SU-DHL-6 (cell line): ENCODE measurements around the gene DCDC2.

Experiments used
- H2AFZ ChIP-seq: fragments of 200-600 bp; sonication (generic); 2 replicates; pipeline ENCODE4 v1.6.1; 2014; ENCODE audit warnings: low read depth, mild to moderate bottlenecking, moderate library complexity, mixed read lengths, antibody characterized with exemption, low read length; ENCODE audit not compliant: severe bottlenecking
- H3F3A ChIP-seq: fragments of 200-600 bp; shearing (Covaris generic); 2 replicates; pipeline ENCODE4 v1.6.0; 2016; ENCODE audit warnings: antibody characterized with exemption, mild to moderate bottlenecking; ENCODE audit not compliant: insufficient read depth
- H3K27ac ChIP-seq: fragments of 200-600 bp; sonication (generic); 2 replicates; pipeline ENCODE4 v1.5.1; 2016; ENCODE audit warnings: low read depth, mild to moderate bottlenecking, low read length, moderate library complexity, mixed read lengths
- H3K27me3 ChIP-seq: fragments of 200-600 bp; sonication (generic), shearing (Covaris generic); 2 replicates; pipeline ENCODE4 v1.6.0; 2014; ENCODE audit warnings: mild to moderate bottlenecking, low read length
- H3K36me3 ChIP-seq: fragments of 200-600 bp; sonication (generic); 2 replicates; pipeline ENCODE4 v1.6.1; 2014; ENCODE audit warnings: mild to moderate bottlenecking, low read length, mixed read lengths
- H3K4me2 ChIP-seq: fragments of 300-600, 200-600 bp; shearing (Covaris generic), sonication (generic); 2 replicates; pipeline ENCODE4 v1.6.0; 2014; ENCODE audit warnings: low read length, low read depth, mild to moderate bottlenecking; ENCODE audit not compliant: poor library complexity, severe bottlenecking
- H3K4me3 ChIP-seq: fragments of 200-600 bp; sonication (generic); 2 replicates; pipeline ENCODE4 v1.5.1; 2014; ENCODE audit warnings: antibody characterized with exemption, low read length, mild to moderate bottlenecking, mixed read lengths; ENCODE audit not compliant: insufficient read depth, poor library complexity, severe bottlenecking
- H3K79me2 ChIP-seq: fragments of 200-600 bp; sonication (generic); 2 replicates; pipeline ENCODE4 v1.6.1; 2014; ENCODE audit warnings: mild to moderate bottlenecking, low read length, moderate library complexity; ENCODE audit not compliant: insufficient read depth
- H3K9ac ChIP-seq: fragments of 200-600 bp; sonication (generic); 2 replicates; pipeline ENCODE4 v1.7.0; 2014; ENCODE audit warnings: mild to moderate bottlenecking, low read length
- H3K9me2 ChIP-seq: fragments of 200-600 bp; sonication (generic); replicated peaks from 2 replicates; pipeline ENCODE4 v1.6.1; 2014; ENCODE audit warnings: low read length; ENCODE audit not compliant: insufficient read depth
- H3K9me3 ChIP-seq: fragments of 200-600 bp; sonication (generic); 2 replicates; pipeline ENCODE4 v1.6.1; 2014; ENCODE audit warnings: low read length, mixed read lengths; ENCODE audit not compliant: insufficient read depth
- H4K20me1 ChIP-seq: fragments of 200-600 bp; sonication (generic); 2 replicates; pipeline ENCODE4 v1.6.1; 2014; ENCODE audit warnings: low read depth, mild to moderate bottlenecking, antibody characterized with exemption, low read length, moderate library complexity, mixed read lengths
- CTCF ChIP-seq: fragments of 200-600 bp; sonication (generic); IDR thresholded peaks from one replicate; pipeline ENCODE4 v1.5.1; 2017; ENCODE audit warnings: antibody characterized with exemption, mild to moderate bottlenecking, low read length, moderate library complexity; ENCODE audit not compliant: insufficient read depth, poor library complexity, severe bottlenecking
- EZH2phosphoT487 ChIP-seq: fragments of 200-600 bp; sonication (generic), shearing (Covaris generic); conservative IDR thresholded peaks from 2 replicates; pipeline ENCODE4 v1.6.1; 2018; ENCODE audit warnings: mild to moderate bottlenecking, antibody characterized with exemption, low read length, moderate library complexity, mixed read lengths

Gene DCDC2

DNA sequence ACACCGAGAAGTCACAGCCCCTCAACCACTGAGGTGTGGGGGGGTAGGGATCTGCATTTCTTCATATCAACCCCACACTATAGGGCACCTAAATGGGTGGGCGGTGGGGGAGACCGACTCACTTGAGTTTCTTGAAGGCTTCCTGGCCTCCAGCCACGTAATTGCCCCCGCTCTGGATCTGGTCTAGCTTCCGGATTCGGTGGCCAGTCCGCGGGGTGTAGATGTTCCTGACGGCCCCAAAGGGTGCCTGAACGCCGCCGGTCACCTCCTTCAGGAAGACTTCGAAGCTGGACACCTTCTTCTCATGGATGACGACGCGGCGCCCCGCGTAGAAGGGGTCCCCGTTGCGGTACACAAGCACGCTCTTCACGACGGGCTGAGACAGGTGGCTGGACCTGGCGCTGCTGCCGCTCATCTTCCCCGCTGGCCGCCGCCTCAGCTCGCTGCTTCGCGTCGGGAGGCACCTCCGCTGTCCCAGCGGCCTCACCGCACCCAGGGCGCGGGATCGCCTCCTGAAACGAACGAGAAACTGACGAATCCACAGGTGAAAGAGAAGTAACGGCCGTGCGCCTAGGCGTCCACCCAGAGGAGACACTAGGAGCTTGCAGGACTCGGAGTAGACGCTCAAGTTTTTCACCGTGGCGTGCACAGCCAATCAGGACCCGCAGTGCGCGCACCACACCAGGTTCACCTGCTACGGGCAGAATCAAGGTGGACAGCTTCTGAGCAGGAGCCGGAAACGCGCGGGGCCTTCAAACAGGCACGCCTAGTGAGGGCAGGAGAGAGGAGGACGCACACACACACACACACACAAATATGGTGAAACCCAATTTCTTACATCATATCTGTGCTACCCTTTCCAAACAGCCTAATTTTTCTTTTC, at the start of gene DCDC2:
Gene DCDC2 (minus strand): TSS at position 724 of the 883 bp plus-strand sequence. CDS start 309 bp downstream, at position 415.
- Histone ChIP-seq H3K4me3 (no peak within 1 kb of the TSS), H3K9me2 (no peaks in the 10 kb centered on the region), H3K9me3 (no peaks in the 10 kb centered on the region), H3F3A (peaks cover 12% of the 10 kb centered on the region; the same call in 1 of the 2 replicates), H3K79me2 (no peaks in the 10 kb centered on the region), H3K36me3 (no peaks in the 10 kb centered on the region), H3K4me2 (no peak within 1 kb of the TSS), H3K27ac (no peak within 1 kb of the TSS), H3K27me3 (no peaks in the 10 kb centered on the region), H4K20me1 (0 out of 2 replicates have a peak, but pooled peaks cover 3% of the 10 kb centered on the region), H2AFZ (no peak within 1 kb of the TSS), H3K9ac (no peak within 1 kb of the TSS)
- TF ChIP-seq CTCF (no peak), EZH2phosphoT487 (no peak)

GRCh38 chr6:24405262-24405661, 47.4 kb upstream of the DCDC2 start:
- Histone ChIP-seq H3K9me3 (no peaks in the 10 kb centered on the region), H3K4me2 (no peak overlapping the region), H2AFZ (no peak overlapping the region), H3F3A (peaks cover 6% of the 10 kb centered on the region), H4K20me1 (no peaks in the 10 kb centered on the region), H3K4me3 (no peak overlapping the region), H3K79me2 (peaks cover 52% of the 10 kb centered on the region), H3K9me2 (no peaks in the 10 kb centered on the region), H3K27ac (no peak overlapping the region), H3K27me3 (no peaks in the 10 kb centered on the region), H3K36me3 (peaks cover 21% of the 10 kb centered on the region; the same call in 1 of the 2 replicates), H3K9ac (no peak overlapping the region)
- TF ChIP-seq CTCF (no peak), EZH2phosphoT487 (no peak)

DNA sequence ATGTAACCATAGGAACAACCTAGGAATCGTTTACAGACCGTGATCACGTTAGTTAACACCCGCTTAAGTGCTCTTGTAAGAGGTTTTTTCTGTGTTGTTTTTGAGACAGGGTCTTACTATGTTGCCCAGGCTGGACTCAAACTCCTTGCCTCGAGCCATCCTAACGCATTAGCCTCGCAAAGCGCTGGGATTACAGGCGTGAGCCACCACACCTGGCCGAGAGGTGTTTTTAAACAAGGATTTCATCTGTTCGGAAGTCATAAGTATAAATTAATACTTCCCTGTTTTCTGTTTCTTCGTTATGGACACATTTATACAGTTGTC, 45.6 kb upstream of the DCDC2 start:
- H2AFZ ChIP-seq: peak overlapping the region; percentile 52
- peaks cover 6% of the 10 kb centered on the region; the same call in 1 of the 2 replicates for H3K36me3 ChIP-seq
- no peak overlapping the region for H3K27ac ChIP-seq
- H3K4me2 ChIP-seq: peak overlapping the region; percentile 86
- peak overlapping the region; percentile 70 for H3K9ac ChIP-seq
- peak overlapping the region; percentile 71 for H3K4me3 ChIP-seq
- TF ChIP-seq EZH2phosphoT487 (no peak), CTCF (no peak)
- no peaks in the 10 kb centered on the region for H4K20me1 ChIP-seq
- H3K27me3 ChIP-seq: no peaks in the 10 kb centered on the region
- H3K79me2 ChIP-seq: peaks cover 40% of the 10 kb centered on the region
- H3K9me2 ChIP-seq: no peaks in the 10 kb centered on the region
- peaks cover 6% of the 10 kb centered on the region for H3F3A ChIP-seq
- H3K9me3 ChIP-seq: no peaks in the 10 kb centered on the region
